ENCODE results near the gene TRIM21. TPM values are rescaled to one million over a fixed set of nuclear protein-coding genes. Genes with fewer than 3 reads are reported as not detected.

TRIM21 gene
- 6.4 and 11.8 TPM in 2 replicates for total RNA-seq (2022)
- percentile 67 among the genes with signal in this experiment for Bru-seq, nascent RNA
- BruChase-seq, experiment 1, labeled RNA remaining after a 6-hour chase: percentile 45 among the genes with signal in this experiment
- BruChase-seq, experiment 2, labeled RNA remaining after a 2-hour chase: percentile 65 among the genes with signal in this experiment
- long read RNA-seq, transcript TRIM21-201 (7 exons, 1,924 nt): major isoform, 19 of 21 reads
- long read RNA-seq, partial matches to known transcripts: 0 of 21 reads
- long read RNA-seq, other reads (novel, unspliced or antisense): 2 of 21 reads

GRCh38 chr11:4393209-4393857 is at the start of gene TRIM21:
TSS of gene TRIM21 (minus strand) at chr11:4393702. CDS start at chr11:4390409, 3,293 bp downstream.
- H3K27ac Mint-ChIP-seq (ENCODE audit: low read depth, unreplicated experiment): peak within 1 kb of the TSS; percentile 68
- no peaks in the 10 kb centered on the region for H3K27me3 Mint-ChIP-seq (ENCODE audit: insufficient read depth, unreplicated experiment)
- intact Hi-C loops (cut with micrococcal nuclease): loop anchor here (5.0 kb wide), 1 partner anchor 99 kb away; no protein-coding TSS in a partner anchor
- H3K36me3 Mint-ChIP-seq (ENCODE audit: insufficient read depth, unreplicated experiment): peaks cover 13% of the 10 kb centered on the region
- H3K9me3 Mint-ChIP-seq (ENCODE audit: unreplicated experiment): peaks cover 12% of the 10 kb centered on the region
- ChIA-PET CTCF (interaction anchor here (0.7 to 3.6 kb wide), 9 partner anchors 17 to 260 kb away, joined by 3 to 15 read pairs (median 5); no protein-coding TSS in a partner anchor), POLR2A (interaction anchor here (0.6 to 1.7 kb wide), 6 partner anchors 10 to 298 kb away, joined by 3 to 6 read pairs (median 4); partner anchors contain the start of genes OR52K1 and TRIM68)
- DNase-seq (ENCODE audit: unreplicated experiment): peak; percentile 93
- no peak for TF ChIP-seq CTCF (IDR thresholded peaks at IDR 0.05; ENCODE audit: unreplicated experiment)
- peak within 1 kb of the TSS; percentile 83 for H3K4me3 Mint-ChIP-seq (ENCODE audit: unreplicated experiment)
- BruUV-seq (replicated peaks): TSS peak; percentile 51
- peaks cover 13% of the 10 kb centered on the region for H3K4me1 Mint-ChIP-seq (ENCODE audit: insufficient read depth, unreplicated experiment)

GRCh38 chr11:4441515-4441914 is 48.0 kb upstream of the TRIM21 start:
- DNase-seq (ENCODE audit: unreplicated experiment): no peak
- no peak overlapping the region for H3K27ac Mint-ChIP-seq (ENCODE audit: low read depth, unreplicated experiment)
- intact Hi-C loops (cut with micrococcal nuclease): no loop called here
- TF ChIP-seq CTCF (IDR thresholded peaks at IDR 0.05; ENCODE audit: unreplicated experiment): no peak
- no peaks in the 10 kb centered on the region for H3K36me3 Mint-ChIP-seq (ENCODE audit: insufficient read depth, unreplicated experiment)
- H3K4me3 Mint-ChIP-seq (ENCODE audit: unreplicated experiment): no peak overlapping the region
- no peaks in the 10 kb centered on the region for H3K4me1 Mint-ChIP-seq (ENCODE audit: insufficient read depth, unreplicated experiment)
- ChIA-PET POLR2A (no interaction called here), CTCF (no interaction called here)
- no TSS peak for BruUV-seq (replicated peaks)
- peaks cover 8% of the 10 kb centered on the region for H3K9me3 Mint-ChIP-seq (ENCODE audit: unreplicated experiment)
- no peaks in the 10 kb centered on the region for H3K27me3 Mint-ChIP-seq (ENCODE audit: insufficient read depth, unreplicated experiment)

GRCh38 chr11:4436411-4436810 is 42.9 kb upstream of the TRIM21 start:
- ChIA-PET POLR2A (no interaction called here), CTCF (no interaction called here)
- H3K27me3 Mint-ChIP-seq (ENCODE audit: insufficient read depth, unreplicated experiment): no peaks in the 10 kb centered on the region
- no peaks in the 10 kb centered on the region for H3K36me3 Mint-ChIP-seq (ENCODE audit: insufficient read depth, unreplicated experiment)
- H3K27ac Mint-ChIP-seq (ENCODE audit: low read depth, unreplicated experiment): no peak overlapping the region
- DNase-seq (ENCODE audit: unreplicated experiment): no peak
- intact Hi-C loops (cut with micrococcal nuclease): no loop called here
- no peaks in the 10 kb centered on the region for H3K4me1 Mint-ChIP-seq (ENCODE audit: insufficient read depth, unreplicated experiment)
- no TSS peak for BruUV-seq (replicated peaks)
- TF ChIP-seq CTCF (IDR thresholded peaks at IDR 0.05; ENCODE audit: unreplicated experiment): no peak
- H3K9me3 Mint-ChIP-seq (ENCODE audit: unreplicated experiment): peaks cover 8% of the 10 kb centered on the region
- H3K4me3 Mint-ChIP-seq (ENCODE audit: unreplicated experiment): no peak overlapping the region

- POLR2A ChIA-PET: no interaction called here
- no peak overlapping the region for H3K27ac Mint-ChIP-seq (ENCODE audit: low read depth, unreplicated experiment)
- H3K4me1 Mint-ChIP-seq (ENCODE audit: insufficient read depth, unreplicated experiment): no peaks in the 10 kb centered on the region
- peaks cover 2% of the 10 kb centered on the region for H3K9me3 Mint-ChIP-seq (ENCODE audit: unreplicated experiment)
- CTCF ChIA-PET: interaction anchor here (1.1 kb wide), 1 partner anchor 246 kb away, joined by 3 read pairs; no protein-coding TSS in a partner anchor
- no peaks in the 10 kb centered on the region for H3K27me3 Mint-ChIP-seq (ENCODE audit: insufficient read depth, unreplicated experiment)
- no TSS peak for BruUV-seq (replicated peaks)
- intact Hi-C loops (cut with micrococcal nuclease): no loop called here
- no peak overlapping the region for H3K4me3 Mint-ChIP-seq (ENCODE audit: unreplicated experiment)
- H3K36me3 Mint-ChIP-seq (ENCODE audit: insufficient read depth, unreplicated experiment): no peaks in the 10 kb centered on the region
- peak; percentile 17 for DNase-seq (ENCODE audit: unreplicated experiment)
- no peak for TF ChIP-seq CTCF (IDR thresholded peaks at IDR 0.05; ENCODE audit: unreplicated experiment)
Measured at GRCh38 chr11:4433856-4434255, 40.4 kb upstream of the TRIM21 start.
